ENCODE data around the gene NUDT3. TPM values are rescaled to one million over a fixed set of nuclear protein-coding genes. Genes with fewer than 3 reads are reported as not detected.

Gene NUDT3
- polyA plus RNA-seq, 1 of the 3 experiments (the other 2 are of a cell fraction) = 11.9 TPM

- no peak overlapping the region for H3K27ac ChIP-seq (ENCODE audit: low read depth in 2 of 2, low read length in 1 of 2)
- no peak overlapping the region for H3K4me3 ChIP-seq (ENCODE audit: low read depth in 2 of 2, low read length in 1 of 2)
- H3K9ac ChIP-seq = no peak overlapping the region
- no peaks in the 10 kb centered on the region for H3K27me3 ChIP-seq (ENCODE audit: insufficient read depth)
- peaks cover 3% of the 10 kb centered on the region for H3F3A ChIP-seq (replicated peaks; ENCODE audit: insufficient read depth)
- no peaks in the 10 kb centered on the region for H3K9me2 ChIP-seq
- DNase-seq = no peak
- peaks cover 77% of the 10 kb centered on the region for H4K20me1 ChIP-seq (ENCODE audit: insufficient read depth)
- H3K79me2 ChIP-seq (ENCODE audit: insufficient read depth) = peaks cover 99% of the 10 kb centered on the region
- H3K9me3 ChIP-seq = no peaks in the 10 kb centered on the region
- TF ChIP-seq CTCF (IDR thresholded peaks at IDR 0.05) = no peak
- no peak for TF ChIP-seq IRF3 (IDR thresholded peaks at IDR 0.05; ENCODE audit: low read depth, low read length)
- no peak for TF ChIP-seq REST (IDR thresholded peaks at IDR 0.05; ENCODE audit: low read depth, low read length)
- no peak for TF ChIP-seq FOXJ3 (CRISPR knock-in tag; IDR thresholded peaks at IDR 0.05)
- no peak for TF ChIP-seq EZH2phosphoT487 (IDR thresholded peaks at IDR 0.05; ENCODE audit: borderline replicate concordance, low read depth)
- peaks cover 0 to 9% of the 10 kb centered on the region in 2 experiments; a peak in 2 of 4 replicates for H3K4me1 ChIP-seq (ENCODE audit: control insufficient read depth in 1 of 2, insufficient read depth in 2 of 2, low read depth in 1 of 2, low read length in 1 of 2)
- no peak overlapping the region for H2AFZ ChIP-seq (ENCODE audit: low read depth)
- no peak overlapping the region for H3K4me2 ChIP-seq
- POLR2A ChIA-PET = interaction anchor here (1.3 kb wide), 1 partner anchor 10 kb away, joined by 3 read pairs; no protein-coding TSS in a partner anchor
- H3K36me3 ChIP-seq (replicated peaks in 1 of 2; ENCODE audit: control insufficient read depth in 1 of 2, insufficient read depth in 2 of 2, low read length in 1 of 2) = peaks cover 0 to 3% of the 10 kb centered on the region in 2 experiments
- over 99% methylated on average over 3 of the region's 3 CpGs for WGBS (ENCODE audit: low lambda C conversion rate)
- CTCF ChIA-PET = interaction anchor here (1.1 to 1.5 kb wide), 2 partner anchors 17 to 756 kb away, joined by 3 read pairs; no protein-coding TSS in a partner anchor
Observed at GRCh38 chr6:34383161-34383631, 9.3 kb downstream of the NUDT3 start.

- H3K79me2 ChIP-seq (ENCODE audit: insufficient read depth) = peaks cover 99% of the 10 kb centered on the region
- ChIA-PET CTCF (interaction anchor here (3.3 kb wide), 1 partner anchor 11 kb away, joined by 16 read pairs; the partner anchor contains the start of gene NUDT3), POLR2A (no interaction called here)
- no peaks in the 10 kb centered on the region for H3K9me3 ChIP-seq
- H3K27ac ChIP-seq (ENCODE audit: low read depth in 2 of 2, low read length in 1 of 2) = no peak overlapping the region
- no peak overlapping the region for H3K4me2 ChIP-seq
- peaks cover 0 to 3% of the 10 kb centered on the region in 2 experiments for H3K36me3 ChIP-seq (replicated peaks in 1 of 2; ENCODE audit: control insufficient read depth in 1 of 2, insufficient read depth in 2 of 2, low read length in 1 of 2)
- H2AFZ ChIP-seq (ENCODE audit: low read depth) = no peak overlapping the region
- H3K9me2 ChIP-seq = no peaks in the 10 kb centered on the region
- no peak for TF ChIP-seq FOSL2 (IDR thresholded peaks at IDR 0.05; ENCODE audit: borderline replicate concordance, low read depth)
- TF ChIP-seq TAF1 (IDR thresholded peaks at IDR 0.05; ENCODE audit: borderline replicate concordance, low read depth, low read length) = no peak
- TF ChIP-seq ELF1 (IDR thresholded peaks at IDR 0.05) = no peak
- no peak for TF ChIP-seq NRF1 (IDR thresholded peaks at IDR 0.05; ENCODE audit: low read depth, low read length)
- TF ChIP-seq TEAD4 (IDR thresholded peaks at IDR 0.05; ENCODE audit: borderline replicate concordance, insufficient read depth) = no peak
- H3K9ac ChIP-seq = no peak overlapping the region
- no peak for DNase-seq
- peaks cover 84% of the 10 kb centered on the region for H4K20me1 ChIP-seq (ENCODE audit: insufficient read depth)
- no peaks in the 10 kb centered on the region for H3K27me3 ChIP-seq (ENCODE audit: insufficient read depth)
- H3K4me1 ChIP-seq (ENCODE audit: control insufficient read depth in 1 of 2, insufficient read depth in 2 of 2, low read depth in 1 of 2, low read length in 1 of 2) = no peaks in the 10 kb centered on the region; a peak in 2 of 4 replicates
- no peak overlapping the region for H3K4me3 ChIP-seq (ENCODE audit: low read depth in 2 of 2, low read length in 1 of 2)
- H3F3A ChIP-seq (replicated peaks; ENCODE audit: insufficient read depth) = peaks cover 6% of the 10 kb centered on the region
- 96% methylated on average over 5 of the region's 5 CpGs for WGBS (ENCODE audit: low lambda C conversion rate)
Observed at GRCh38 chr6:34381081-34381480, 11.4 kb downstream of the NUDT3 start.
